Renal cortical epithelial cell (primary cell): ENCODE measurements around the gene PITX3. TPM values are rescaled to one million over a fixed set of nuclear protein-coding genes. Genes with fewer than 3 reads are reported as not detected.
A peak's percentile ranks its signal among the peaks of the same experiment; 100 is the strongest.

ENCODE experiments used
- DNase-seq: peaks from one replicate; pipeline ENCODE4 v3.0.0-alpha.2; 2011; ENCODE audit warnings: low read depth
- total RNA-seq: library from RNA; depleted of rRNA; stranded (reverse); fragments of >200 nt; gene quantifications from 2 replicates; pipeline ENCODE4 v1.2.3, GENCODE V29; 2014

PITX3 gene
- 1.7 and 2.2 TPM in 2 replicates for total RNA-seq

DNA sequence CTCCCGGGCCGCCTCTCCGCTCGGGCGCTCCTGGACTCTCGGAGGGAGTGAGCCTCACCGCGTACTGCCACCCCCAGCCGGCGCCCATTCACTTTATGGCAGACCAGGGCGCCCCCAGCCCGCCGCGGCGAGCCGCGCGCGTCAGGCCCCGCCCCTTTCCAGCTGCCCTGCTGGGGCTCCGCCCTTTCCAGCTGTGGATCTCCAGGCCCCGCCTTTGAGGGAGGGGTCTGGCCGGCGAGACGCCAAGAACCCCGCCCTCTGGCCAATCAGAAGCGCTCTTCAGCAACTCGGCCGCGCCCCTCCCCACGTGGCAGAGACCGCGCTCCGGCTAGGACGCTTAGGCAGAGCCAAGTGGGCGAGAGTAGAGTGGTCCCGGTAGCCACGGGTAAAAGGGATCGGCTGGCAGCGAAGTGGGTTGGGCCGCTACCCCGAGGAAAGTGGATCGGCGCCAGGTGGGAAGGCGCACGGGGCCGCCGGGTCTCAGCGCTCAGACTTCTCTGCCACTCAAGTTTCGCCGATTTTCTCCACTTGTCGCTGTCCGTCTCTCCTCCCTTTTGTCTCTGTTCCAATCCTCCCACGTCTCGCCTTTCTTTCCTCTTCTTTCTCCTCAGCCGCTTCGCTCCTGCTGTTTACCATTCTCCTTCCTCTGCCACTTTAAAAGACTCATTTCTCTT, at the start of gene PITX3:
Gene PITX3 (minus strand): TSS at position 69 of the 674 bp plus-strand sequence. CDS start 9,432 bp downstream, outside the sequence.
- peak; percentile 79 for DNase-seq

DNA sequence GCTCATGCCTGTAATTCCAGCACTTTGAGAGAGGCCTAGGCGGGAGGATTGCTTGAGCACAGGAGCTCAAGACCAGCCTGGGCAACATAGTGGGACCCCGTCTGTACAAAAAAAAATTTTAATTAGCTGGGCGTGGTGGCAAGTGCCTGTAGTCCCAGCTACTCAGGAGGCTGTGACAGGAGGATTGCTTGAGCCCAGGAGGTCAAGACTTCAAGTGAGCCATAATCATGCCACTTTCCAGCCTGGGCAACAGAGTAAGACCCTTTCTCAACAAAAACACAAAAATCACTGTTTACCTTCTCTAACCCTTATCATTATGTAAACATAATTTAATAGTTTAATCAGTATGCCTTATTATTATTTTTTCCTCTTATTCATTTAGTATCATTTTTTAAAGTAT, 48.5 kb upstream of the PITX3 start:
- DNase-seq = no peak

DNA sequence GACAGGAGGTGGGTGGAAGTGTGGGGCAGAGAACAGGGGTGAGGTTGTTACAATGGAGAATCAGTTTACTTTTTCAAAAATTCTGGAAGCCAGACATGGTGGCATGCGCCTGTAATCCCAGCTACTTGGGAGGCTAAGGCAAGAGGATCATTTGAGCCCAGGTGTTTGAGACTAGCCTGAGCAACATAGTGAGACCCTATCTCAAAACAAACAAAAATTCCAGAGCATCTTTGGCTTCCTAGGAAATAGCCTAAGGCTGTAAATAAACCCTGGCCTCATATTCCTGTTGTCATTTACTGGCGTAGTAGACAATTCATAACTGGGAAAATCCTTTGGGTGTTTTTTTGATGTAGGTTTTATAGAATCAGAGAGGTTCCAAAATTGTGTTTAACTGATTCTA, 48.0 kb upstream of the PITX3 start:
- DNase-seq = no peak

DNA sequence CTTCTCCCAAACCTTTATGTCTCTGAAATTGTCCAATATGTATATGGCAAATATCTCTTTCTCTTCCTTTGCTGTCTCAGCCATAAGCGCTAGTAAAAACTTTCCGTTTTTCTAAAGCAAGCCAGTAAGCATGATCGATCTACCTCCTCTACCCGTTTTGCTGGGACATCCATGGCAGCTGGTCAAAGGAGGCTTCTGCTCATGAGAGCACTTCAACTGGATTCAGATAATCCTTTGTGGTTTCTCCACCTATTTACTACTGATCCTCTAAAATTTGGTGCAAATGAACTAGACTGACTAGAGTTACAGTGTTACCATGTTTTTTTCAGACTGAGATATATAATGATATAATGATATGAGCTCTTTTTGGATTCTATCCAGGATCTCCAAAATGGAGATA, 46.7 kb upstream of the PITX3 start:
- DNase-seq = no peak

DNA sequence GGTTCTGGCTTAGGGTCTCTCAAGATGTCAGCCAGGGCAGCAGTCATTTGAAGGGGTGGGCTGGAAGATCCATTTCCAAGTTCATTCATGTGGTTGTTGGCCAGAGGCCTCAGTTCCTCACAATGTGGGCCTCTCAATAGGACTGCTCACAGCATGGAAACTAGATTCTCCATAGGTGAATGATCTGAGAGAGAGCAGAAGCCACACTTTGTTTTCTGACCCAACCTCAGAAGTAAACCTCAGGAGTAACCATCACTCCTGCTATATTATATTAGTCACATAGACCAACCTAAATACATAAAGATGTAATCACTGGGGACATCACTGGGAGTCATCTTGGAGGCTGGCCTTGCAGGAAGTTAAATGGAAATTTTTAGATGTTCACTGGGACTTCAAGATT, 46.2 kb upstream of the PITX3 start:
- no peak for DNase-seq

DNA sequence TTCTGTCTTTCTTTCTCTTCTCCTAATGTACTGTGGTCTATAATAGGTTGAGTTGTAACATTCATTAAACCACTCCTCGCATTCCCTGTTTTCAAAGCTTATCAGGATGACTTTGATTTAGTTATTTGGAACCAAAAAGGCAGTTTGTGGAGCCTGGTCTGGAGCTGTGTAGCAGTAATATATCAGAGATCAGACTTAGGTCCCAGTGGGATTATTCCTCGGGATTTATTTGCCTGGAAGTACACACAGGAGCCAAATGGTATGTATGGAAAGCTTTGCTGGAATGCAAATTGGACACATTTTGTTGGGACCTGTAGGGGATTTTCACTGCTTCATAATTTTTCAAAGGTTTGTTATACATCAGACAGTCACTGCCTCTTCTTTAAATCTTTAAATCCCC, 44.9 kb upstream of the PITX3 start:
- DNase-seq = no peak

DNA sequence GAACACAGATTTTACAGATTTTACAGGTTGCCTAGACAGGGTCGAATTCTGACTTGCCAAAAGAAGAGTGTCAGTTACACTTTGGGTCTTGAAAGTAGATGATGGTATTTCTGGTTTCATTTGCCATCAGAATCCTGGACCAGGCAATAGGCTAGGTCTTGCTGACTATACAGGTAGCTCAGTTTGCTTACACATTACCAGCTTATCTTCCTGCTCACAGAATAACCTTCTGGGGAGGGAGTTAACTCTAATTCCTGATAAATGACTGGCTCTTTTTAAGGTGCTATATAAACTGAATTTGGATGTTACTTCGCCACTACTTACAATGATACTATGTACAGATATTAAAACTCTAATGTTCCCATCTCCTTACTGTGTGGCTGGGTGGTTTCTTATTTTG, 43.8 kb upstream of the PITX3 start:
- no peak for DNase-seq

DNA sequence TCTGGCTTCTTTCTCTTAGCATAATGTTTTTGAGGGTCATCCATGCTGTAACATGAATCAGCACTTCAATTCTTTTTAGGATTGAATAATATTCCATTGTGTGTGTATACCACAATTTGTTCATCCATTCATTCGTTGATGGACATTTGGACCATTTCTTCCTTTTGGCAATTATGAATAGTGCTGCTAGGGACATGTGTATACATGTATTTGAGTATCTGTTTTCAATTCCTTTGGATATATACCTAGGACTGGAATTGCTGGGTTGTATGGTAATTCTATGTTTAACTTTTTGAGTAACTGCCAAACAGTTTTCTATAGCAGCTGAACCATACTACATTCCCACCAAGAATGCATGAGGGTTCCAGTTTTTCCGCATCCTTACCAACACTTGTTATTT, 43.2 kb upstream of the PITX3 start:
- no peak for DNase-seq

DNA sequence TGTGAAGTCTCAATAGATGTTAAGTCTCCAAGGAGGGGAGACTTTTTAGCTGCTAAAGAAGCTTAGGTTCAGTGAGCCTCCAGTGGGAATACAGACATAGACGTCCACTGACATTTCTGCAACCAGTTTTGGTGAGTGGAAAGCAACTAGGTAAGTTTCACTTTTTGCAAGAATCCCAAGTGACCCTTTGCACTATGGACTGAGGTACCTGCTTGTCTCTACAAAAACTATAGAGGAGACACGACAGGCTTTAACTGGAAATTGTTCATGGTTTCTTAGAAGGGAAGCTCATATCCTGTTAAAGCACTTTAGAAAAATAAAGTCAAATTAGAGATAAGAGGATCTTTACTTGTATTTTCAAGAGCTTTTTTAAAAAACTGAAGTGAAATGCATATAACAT, 42.6 kb upstream of the PITX3 start:
- DNase-seq = no peak

DNA sequence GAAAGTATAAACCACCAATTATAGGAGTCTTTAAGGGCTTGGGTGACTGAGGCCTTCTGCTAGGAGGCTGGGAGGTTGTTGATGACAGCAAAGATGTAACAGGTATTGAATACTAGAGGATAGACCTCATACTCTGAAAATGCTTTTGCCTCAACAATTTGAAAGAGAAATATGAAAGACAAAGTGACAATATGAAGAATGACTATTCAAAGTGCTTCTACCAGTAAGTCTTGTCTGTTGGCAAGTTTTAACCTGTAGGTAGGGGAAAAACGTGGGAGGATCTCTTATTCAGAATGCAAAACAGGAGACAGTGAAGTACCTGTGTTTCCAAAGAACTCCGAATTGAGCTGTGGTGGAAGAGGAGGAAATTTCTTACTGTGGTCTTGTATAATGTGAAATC, 42.2 kb upstream of the PITX3 start:
- no peak for DNase-seq

DNA sequence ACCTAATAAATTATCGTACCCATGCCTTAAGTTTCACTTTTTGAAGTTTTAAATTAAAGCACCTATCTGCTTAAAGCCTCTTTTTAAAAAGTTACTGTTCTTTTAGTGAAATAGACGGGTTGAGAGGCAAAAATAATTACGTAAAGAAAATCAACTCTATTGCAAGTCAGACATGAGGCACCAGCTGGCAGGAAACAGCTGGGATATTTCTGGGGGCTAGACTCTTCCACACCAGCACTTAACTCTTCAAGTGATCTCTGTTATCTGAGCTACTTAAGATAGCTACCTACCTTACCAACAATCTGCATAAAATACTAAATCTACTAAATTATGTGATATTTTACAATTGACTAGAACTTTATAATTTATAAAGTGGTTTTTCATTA, 39.8 kb upstream of the PITX3 start:
- no peak for DNase-seq

DNA sequence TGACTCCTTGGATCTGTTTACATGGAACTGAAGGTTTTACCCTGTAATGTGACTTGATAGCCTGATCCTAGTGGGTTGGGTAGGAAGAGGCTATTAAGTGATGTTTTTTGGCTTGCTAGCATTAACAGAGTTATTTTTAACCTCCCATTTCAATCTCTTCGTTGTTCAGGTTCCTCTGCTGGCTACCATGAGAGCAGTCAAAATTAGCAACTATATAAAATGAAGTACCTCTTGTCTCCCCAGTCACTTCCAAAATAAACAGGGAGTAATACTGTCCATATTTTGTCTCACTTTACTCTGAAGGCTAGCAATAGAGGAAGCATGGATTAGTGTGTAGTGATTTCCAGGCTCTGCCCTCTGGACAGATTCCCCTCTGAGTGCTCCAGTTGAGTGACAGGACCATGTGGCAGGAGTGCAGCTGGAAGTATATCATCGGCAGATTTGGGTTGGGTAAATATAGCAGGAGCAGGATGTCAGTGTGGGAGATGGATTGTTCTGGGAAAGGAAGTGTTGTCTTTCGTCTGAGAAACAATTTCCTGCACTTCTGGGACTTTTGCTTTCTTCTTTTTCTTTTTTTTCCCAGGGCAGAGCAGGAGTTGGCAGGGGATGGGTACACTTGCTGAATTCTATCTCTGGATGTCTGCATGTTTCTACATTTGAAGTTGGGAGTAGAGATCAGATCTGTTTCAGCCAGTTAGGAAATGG, 39.2 kb upstream of the PITX3 start:
- DNase-seq = no peak

DNA sequence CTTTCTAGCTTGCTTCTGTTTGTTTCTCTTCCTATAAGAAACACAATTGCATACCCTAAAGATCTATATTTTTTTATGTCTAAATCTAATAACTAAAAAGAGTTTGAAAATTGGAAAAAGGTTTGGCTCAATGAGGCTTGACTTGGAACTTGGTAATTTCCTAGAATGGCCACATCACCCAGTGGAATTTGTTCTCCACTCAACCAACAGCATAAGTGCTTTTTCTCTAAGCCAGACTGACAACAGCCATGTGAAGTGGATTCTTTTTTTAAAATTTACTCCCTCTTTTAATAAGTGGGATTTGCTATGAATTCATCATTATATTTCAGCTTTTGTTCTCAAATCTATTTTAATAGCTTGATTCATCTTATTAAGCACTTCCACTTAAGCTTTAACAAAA, 37.8 kb upstream of the PITX3 start:
- peak; percentile 47 for DNase-seq

DNA sequence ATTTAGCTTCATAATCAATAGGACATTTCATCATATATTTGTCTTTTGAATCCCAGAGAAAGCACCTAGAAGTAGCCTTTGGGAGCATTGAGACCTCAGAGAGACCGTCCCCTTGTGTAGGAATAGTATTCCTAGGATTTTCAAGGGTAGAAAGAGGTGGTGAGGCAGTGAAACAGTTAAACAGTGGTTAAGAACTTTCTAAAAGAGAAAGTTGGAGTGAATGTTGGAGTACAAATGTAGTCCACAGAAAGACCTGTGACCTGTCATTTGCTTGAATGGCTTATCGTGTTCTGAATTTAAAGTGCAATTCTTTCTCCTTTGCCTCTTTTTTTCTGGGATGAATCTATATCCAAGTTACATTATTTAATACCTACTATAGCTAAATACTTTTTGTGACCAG, 34.0 kb upstream of the PITX3 start:
- no peak for DNase-seq

DNA sequence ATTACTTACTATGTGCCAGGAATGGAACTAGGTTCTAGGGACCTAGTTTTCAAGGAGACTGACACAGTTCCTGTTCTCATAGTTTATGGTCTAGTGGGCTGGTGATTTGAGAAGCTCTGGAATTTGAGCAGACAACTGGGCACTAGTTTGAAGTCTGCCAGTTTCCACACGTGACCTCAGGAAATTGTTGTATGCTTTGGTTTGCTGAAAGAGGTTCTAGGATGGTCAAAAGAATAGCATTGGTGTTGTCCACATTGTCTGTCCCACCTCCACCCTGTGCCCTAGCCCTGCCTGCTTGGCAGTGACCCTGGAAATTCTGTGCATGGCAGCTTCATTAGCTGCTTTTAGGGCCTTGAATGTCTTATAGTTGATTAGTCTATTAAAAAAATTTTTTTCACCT, 32.8 kb upstream of the PITX3 start:
- DNase-seq = peak; percentile 78

DNA sequence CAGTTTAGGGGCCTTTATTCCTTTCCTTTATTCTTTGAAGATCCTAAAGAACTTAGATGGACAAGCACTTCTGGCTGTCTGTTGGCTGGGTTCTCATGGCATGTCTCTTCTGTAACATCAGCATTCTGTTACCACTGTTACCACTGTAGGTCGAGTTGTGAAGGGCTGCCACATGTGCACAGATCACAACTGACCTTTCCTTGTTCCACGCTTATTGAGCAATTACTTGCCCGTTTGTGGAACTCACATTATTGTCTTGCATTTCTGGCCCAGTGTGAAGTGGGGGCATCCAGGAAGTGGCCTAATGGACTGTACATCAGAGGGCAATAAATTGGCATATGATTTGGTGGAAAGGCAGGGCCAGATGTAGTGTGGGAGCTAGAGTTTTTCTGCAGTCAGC, 27.7 kb upstream of the PITX3 start:
- no peak for DNase-seq

DNA sequence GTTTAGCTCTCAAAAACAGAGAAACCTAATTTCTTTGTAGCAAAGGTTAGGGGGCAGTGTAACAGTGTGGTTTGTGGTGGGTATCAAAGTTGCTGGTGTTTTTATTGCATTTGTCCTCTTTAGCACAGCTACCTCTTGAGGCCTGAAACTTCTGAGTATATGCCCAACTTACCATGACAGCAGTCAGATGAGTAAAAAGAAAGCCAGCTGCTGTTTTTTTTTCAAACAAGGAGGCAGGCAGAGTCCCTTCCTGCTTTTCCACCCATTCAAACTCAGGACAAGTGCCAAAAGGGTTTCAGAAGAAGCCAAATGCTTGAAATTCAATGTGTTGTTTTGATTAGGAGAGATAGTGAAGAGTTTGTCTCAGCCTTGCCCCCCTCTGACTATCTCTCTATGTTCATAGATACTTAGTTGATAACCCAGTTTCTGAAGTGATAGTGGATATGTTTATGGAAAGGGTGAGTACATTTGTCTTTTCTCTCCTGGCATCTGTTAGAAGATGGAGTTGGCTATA, 27.1 kb upstream of the PITX3 start:
- peak; percentile 89 for DNase-seq

DNA sequence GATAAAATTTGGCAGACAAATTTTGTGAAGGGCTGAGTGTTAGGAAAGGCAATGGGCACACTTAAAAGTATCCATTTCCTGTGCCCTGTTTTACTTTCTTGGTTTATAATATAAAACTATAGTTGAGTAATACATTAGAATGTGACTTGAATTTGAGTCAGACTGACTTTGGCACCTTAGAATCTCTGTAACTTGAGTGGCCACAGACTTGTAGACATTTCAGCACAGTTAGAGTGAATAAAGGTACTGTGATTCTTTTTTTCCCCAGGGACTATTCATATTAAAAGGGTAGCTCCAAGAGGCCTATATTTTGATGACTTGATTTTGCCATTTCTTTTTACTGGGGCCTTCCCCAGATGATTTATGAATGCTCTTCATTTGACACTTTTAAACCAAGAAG, 26.4 kb upstream of the PITX3 start:
- DNase-seq = peak; percentile 87

DNA sequence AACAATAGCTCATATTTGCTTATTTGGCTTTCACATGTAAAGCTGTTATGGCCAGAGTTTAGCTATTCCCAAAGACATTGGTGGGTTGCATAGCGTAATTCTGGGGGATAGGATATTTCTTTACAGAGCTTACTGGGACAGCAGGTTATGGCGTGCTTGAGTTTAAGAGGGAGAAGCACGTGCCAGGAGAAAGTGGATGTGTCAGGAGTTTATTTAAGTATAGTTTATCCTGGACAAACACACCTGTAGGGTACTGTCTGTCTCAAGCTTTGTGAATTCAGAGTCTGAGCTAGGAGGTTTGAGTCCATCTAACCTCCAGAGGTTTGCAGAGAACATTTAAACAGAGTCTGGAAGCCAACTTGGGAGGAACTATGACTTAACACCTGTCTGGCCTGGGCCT, 25.4 kb upstream of the PITX3 start:
- DNase-seq = no peak

DNA sequence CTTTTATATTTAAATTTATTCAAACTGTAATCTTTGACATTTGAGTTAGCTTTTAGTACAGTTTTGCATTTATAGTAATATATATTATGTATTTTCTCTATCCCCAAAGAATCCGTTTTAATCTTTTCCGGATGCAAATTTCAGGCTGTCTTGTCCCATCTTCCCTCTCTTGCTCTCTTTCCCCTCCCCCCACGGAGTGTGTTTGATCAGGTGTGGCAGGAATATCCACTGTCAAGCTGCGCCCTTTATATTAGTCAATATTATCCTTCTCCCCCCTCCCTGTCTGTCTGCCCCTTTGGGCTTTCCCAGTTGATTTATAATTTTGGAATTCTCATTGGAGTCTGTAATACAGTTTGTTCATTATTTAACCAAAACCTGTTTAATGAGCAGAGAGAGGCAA, 23.1 kb upstream of the PITX3 start:
- DNase-seq = no peak

DNA sequence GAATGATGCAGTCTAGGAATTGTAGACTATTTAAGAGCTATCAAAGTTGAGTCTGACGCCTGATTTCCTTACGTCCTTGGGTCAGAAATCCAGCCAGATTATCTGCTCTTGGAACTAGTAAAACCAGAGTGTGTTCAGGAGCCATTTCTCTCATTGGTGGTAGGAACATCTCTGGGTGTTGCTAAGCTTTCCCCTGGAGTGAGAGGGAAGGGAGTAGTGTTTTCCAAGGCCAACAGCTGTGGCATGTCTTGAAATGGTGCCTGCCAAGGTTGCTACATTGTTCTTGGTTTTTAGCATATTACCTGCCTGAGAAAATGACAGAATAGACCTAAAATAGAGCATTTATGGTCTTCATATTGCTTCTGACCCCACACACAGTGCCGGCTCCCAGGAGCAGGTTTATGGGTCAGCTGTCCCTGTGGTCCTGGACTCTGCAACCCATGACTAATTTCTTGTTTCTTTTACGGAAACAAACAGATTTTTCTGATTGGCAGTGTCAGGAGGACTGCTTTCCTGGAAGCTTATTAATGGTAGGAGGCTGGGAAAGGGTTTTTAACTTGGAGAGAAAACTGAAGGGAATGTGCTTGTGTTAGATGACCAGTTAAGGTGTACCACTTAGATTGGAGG, 21.5 kb upstream of the PITX3 start:
- peak; percentile 84 for DNase-seq

DNA sequence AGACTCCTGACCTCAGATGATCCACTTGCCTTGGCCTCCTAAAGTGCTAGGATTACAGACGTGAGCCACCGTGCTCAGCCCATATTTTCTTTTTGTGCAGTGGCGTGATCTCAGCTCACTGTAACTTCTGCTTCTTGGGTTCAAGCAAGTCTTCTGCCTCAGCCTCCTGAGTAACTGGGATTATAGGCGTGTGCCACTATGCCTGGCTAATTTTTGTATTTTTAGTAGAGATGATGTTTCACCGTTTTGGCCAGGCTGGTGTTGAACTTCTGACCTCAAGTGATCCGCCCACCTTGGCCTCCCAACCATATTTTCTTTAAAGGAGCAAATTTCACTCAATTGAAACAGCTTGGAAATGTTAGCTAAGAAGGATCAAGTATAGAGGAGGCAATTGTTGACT, 20.5 kb upstream of the PITX3 start:
- no peak for DNase-seq

DNA sequence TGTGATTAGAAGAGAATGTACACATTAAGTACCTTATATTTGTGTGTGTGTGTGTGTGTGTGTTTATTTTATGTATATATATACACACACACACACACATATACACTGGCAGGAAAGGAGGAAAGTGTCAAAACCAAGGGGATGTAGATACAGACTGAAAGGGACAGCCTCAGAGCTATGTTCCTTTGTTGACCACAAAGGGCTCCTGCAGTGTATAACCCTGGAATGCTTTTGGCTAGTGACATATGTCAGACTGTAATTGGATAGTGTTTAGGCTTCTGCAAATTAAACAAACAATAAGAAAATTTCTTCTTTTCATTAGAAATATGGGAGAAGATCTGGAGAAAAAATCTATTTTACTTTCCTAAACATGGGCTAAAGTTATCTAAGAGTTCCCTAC, 19.9 kb upstream of the PITX3 start:
- DNase-seq = no peak
